Suprapubic skin (tissue), 4 donors: Measurements from ENCODE around the gene ZNF23. TPM values are rescaled to one million over a fixed set of nuclear protein-coding genes. Genes with fewer than 3 reads are reported as not detected.

Experiments used
- DNase-seq, 2 donors: peaks; one replicate each; pipeline ENCODE4 v3.0.0-alpha.2; 2019; ENCODE audit warnings: low spot score in 2 of 2
- H3K27ac ChIP-seq: fragments of 200-600 bp; sonication (generic); one replicate; pipeline ENCODE4 v1.5.1; 2019
- H3K27me3 ChIP-seq: fragments of 200-600 bp; sonication (generic); one replicate; pipeline ENCODE4 v1.5.1; 2019
- H3K36me3 ChIP-seq: fragments of 200-600 bp; sonication (generic); one replicate; pipeline ENCODE4 v1.5.1; 2019
- H3K4me1 ChIP-seq: fragments of 200-600 bp; sonication (generic); one replicate; pipeline ENCODE4 v1.5.1; 2019
- H3K4me3 ChIP-seq: fragments of 200-600 bp; sonication (generic); one replicate; pipeline ENCODE4 v1.5.1; 2019; ENCODE audit warnings: mild to moderate bottlenecking
- H3K9me3 ChIP-seq: fragments of 200-600 bp; sonication (generic); one replicate; pipeline ENCODE4 v1.5.1; 2019
- EP300 ChIP-seq: sonication (generic); formaldehyde crosslinking; IDR thresholded peaks from one replicate; pipeline ENCODE4 v1.6.1; 2017; ENCODE audit warnings: antibody characterized with exemption
- POLR2A ChIP-seq, 2 donors: fragments of 450-650 bp; IDR thresholded peaks; one replicate each; pipeline ENCODE4 v1.6.1; 2017; ENCODE audit warnings: antibody characterized with exemption in 2 of 2, mild to moderate bottlenecking in 2 of 2, moderate library complexity in 2 of 2
- POLR2AphosphoS5 ChIP-seq, 3 donors: sonication (generic); formaldehyde crosslinking; IDR thresholded peaks; one replicate each; pipeline ENCODE4 v1.6.1; 2017; ENCODE audit warnings: antibody characterized with exemption in 3 of 3
- WGBS: methylation state at CpG from one replicate; pipeline ENCODE4 v1.1.5; 2018; 5-methylcytosine and 5-hydroxymethylcytosine counted together
- total RNA-seq, 4 donors: library from RNA; depleted of rRNA; stranded (reverse); fragments of >200 nt; gene quantifications; one replicate each; pipeline ENCODE4 v1.1.0, GENCODE V29; 2016
- TF ChIP-seq, protein P1 (sequence below), 2 donors: fragments of 200-600 bp in 1 of 2; fragments of 450-650 bp in 1 of 2; sonication (generic) in 1 of 2; IDR thresholded peaks; one replicate each; pipeline ENCODE4 v1.5.1; 2016 to 2019; ENCODE audit warnings: antibody characterized with exemption in 2 of 2, mild to moderate bottlenecking in 1 of 2, moderate library complexity in 1 of 2

Gene ZNF23
- total RNA-seq, 4 donors from 2014 or later, result 2.5 to 5.8 (median 4.8) TPM

DNA sequence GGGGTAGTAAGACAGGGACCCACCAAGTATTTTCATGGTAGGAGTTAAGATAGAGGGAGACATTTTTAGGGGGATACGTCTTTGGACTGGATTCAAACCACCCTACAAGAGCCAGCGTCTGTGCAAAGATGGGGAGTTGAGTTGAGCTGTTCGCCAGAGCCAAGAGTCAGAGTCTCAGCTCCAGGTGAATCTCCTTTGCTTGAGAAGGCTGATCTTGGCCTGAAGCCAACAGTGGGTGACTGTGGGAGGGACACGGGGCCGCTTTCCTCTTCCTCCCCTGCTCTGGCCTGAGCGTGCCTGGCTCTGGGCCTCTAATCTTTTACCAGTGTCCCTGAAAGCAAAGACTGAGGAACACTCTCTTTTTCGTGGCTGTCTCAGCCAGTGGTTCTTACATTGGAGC, 25.6 kb downstream of the ZNF23 start:
- H3K27ac ChIP-seq, result no peak overlapping the region
- no peaks in the 10 kb centered on the region for H3K4me1 ChIP-seq
- H3K36me3 ChIP-seq, result no peaks in the 10 kb centered on the region
- WGBS, result 88% methylated on average over 6 of the region's 7 CpGs
- peaks cover 4% of the 10 kb centered on the region for H3K27me3 ChIP-seq
- no peak overlapping the region for H3K4me3 ChIP-seq
- H3K9me3 ChIP-seq, result no peaks in the 10 kb centered on the region
- TF ChIP-seq POLR2A (IDR thresholded peaks at IDR 0.05) (no peak), POLR2AphosphoS5 (IDR thresholded peaks at IDR 0.05) (no peak), EP300 (no peak)
- TF ChIP-seq, protein P1, sequence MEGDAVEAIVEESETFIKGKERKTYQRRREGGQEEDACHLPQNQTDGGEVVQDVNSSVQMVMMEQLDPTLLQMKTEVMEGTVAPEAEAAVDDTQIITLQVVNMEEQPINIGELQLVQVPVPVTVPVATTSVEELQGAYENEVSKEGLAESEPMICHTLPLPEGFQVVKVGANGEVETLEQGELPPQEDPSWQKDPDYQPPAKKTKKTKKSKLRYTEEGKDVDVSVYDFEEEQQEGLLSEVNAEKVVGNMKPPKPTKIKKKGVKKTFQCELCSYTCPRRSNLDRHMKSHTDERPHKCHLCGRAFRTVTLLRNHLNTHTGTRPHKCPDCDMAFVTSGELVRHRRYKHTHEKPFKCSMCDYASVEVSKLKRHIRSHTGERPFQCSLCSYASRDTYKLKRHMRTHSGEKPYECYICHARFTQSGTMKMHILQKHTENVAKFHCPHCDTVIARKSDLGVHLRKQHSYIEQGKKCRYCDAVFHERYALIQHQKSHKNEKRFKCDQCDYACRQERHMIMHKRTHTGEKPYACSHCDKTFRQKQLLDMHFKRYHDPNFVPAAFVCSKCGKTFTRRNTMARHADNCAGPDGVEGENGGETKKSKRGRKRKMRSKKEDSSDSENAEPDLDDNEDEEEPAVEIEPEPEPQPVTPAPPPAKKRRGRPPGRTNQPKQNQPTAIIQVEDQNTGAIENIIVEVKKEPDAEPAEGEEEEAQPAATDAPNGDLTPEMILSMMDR (IDR thresholded peaks at IDR 0.05), result no peak
- DNase-seq, result no peak

DNA sequence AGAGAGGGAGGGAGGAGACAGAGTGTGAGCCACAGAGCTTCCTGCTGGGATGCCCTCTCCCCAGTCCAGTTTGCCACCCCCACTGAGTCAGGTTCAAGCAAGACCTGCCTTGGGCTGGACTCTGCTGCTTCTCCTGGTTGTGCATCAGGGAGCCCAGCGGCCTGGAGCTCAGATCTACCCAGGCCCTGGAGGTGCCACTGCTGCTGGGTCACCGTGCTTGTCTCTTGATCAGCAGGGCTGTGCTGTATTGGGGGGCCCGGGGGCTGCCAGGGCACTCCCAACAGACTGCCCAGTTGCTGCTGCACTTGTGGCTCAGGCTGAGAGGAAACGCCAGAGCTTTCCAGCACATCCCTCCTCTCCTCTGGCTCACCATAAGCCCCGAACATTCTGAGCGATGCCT, 29.1 kb downstream of the ZNF23 start:
- TF ChIP-seq EP300 (no peak), POLR2AphosphoS5 (IDR thresholded peaks at IDR 0.05) (no peak), POLR2A (IDR thresholded peaks at IDR 0.05) (no peak)
- TF ChIP-seq, protein P1 (IDR thresholded peaks at IDR 0.05), result no peak
- Histone ChIP-seq H3K4me3 (no peak overlapping the region), H3K27ac (no peak overlapping the region), H3K36me3 (no peaks in the 10 kb centered on the region), H3K9me3 (no peaks in the 10 kb centered on the region), H3K4me1 (no peaks in the 10 kb centered on the region), H3K27me3 (peaks cover 4% of the 10 kb centered on the region)
- DNase-seq, result no peak
- WGBS, result 84% methylated on average over 6 of the region's 6 CpGs

DNA sequence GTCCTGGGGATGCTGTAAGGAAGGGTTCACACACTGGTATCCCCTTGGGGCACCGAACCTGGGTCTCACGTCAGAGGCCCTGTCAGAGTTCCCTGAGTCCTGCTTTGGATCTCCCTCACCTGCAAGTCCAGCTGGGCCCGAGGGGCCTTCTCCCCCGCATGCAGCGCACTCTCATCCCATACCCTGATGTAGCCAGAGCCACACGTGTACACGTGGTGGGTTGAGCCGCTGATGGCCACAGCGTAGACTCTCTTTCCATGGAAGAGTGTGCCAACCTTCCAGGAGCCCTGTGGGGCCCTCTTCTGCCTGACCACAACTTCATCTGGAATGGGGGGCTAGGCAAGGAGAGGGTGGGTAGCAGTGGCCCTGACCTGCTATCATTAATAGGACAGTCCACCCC, 30.1 kb downstream of the ZNF23 start:
- TF ChIP-seq POLR2A (IDR thresholded peaks at IDR 0.05) (no peak), EP300 (no peak), POLR2AphosphoS5 (IDR thresholded peaks at IDR 0.05) (no peak)
- TF ChIP-seq, protein P1 (IDR thresholded peaks at IDR 0.05), result no peak
- no peaks in the 10 kb centered on the region for H3K4me1 ChIP-seq
- H3K36me3 ChIP-seq, result no peaks in the 10 kb centered on the region
- no peak overlapping the region for H3K4me3 ChIP-seq
- no peak overlapping the region for H3K27ac ChIP-seq
- peaks cover 4% of the 10 kb centered on the region for H3K27me3 ChIP-seq
- no peaks in the 10 kb centered on the region for H3K9me3 ChIP-seq
- DNase-seq, result no peak
- no CpG with 5 or more reads among the region's 9 CpGs for WGBS

DNA sequence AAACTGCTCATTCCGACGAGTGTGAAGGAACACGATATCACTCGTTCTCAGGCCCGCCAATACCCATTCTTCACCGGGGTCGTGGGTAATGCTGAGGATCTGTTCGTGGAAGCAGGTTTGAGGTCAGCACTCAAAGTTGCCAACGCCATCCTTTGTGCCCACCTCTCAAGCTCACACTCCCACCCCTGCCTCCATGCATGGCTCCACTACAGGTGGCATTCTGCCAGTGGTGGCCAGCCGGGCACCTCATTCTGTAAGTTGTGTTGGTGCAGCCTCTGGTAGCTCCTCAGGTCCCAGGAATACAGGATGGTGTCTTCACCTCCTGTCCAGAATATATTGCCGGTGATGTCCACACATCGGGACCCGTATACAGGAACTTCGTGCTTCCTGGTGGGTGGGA, 30.9 kb downstream of the ZNF23 start:
- Histone ChIP-seq H3K36me3 (no peaks in the 10 kb centered on the region), H3K4me3 (no peak overlapping the region), H3K4me1 (no peaks in the 10 kb centered on the region), H3K9me3 (no peaks in the 10 kb centered on the region), H3K27ac (no peak overlapping the region), H3K27me3 (peaks cover 7% of the 10 kb centered on the region)
- DNase-seq, result no peak
- 88% methylated on average over 14 of the region's 14 CpGs for WGBS
- TF ChIP-seq, protein P1 (IDR thresholded peaks at IDR 0.05), result no peak
- no peak for TF ChIP-seq POLR2AphosphoS5 (IDR thresholded peaks at IDR 0.05)
- TF ChIP-seq EP300, result no peak
- no peak for TF ChIP-seq POLR2A (IDR thresholded peaks at IDR 0.05)

DNA sequence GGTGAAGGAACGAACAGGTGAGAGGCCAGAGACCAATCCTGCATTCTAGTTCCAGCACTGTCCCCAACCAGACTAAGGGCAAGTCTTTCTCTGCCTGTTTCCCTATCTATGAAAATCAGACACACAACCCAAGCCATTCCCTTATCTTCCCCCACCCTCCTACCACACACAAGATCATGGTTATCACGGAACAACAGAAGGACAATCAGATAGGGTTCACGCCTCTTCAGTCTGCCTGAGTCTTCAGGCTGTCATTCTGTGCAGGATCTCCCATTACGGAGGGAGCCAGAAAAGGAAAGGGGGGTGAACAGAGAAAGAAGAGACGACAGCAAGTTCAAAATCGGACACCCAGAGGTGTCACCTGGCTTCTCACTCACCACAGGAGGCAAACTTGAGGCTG, 31.3 kb downstream of the ZNF23 start:
- TF ChIP-seq POLR2A (IDR thresholded peaks at IDR 0.05) (no peak), POLR2AphosphoS5 (IDR thresholded peaks at IDR 0.05) (no peak), EP300 (no peak)
- TF ChIP-seq, protein P1 (IDR thresholded peaks at IDR 0.05), result no peak
- no peak for DNase-seq
- H3K36me3 ChIP-seq, result no peaks in the 10 kb centered on the region
- H3K27me3 ChIP-seq, result peaks cover 11% of the 10 kb centered on the region
- 80% methylated on average over 6 of the region's 6 CpGs for WGBS
- H3K9me3 ChIP-seq, result no peaks in the 10 kb centered on the region
- H3K27ac ChIP-seq, result no peak overlapping the region
- H3K4me1 ChIP-seq, result no peaks in the 10 kb centered on the region
- H3K4me3 ChIP-seq, result no peak overlapping the region
